RWPE2 (cell line): Measurements from ENCODE around the gene CCSER2.

Experiments used
- ATAC-seq: fragments of 200-7000 bp; cut with Tn5 transposase; 3 replicates; pipeline ENCODE4 v1.9.1; 2021; ENCODE audit warnings: low read depth
- DNase-seq: peaks from one replicate; pipeline ENCODE4 v3.0.0-alpha.2; 2020; ENCODE audit warnings: low spot score
- H3K27ac ChIP-seq: fragments of 450-650 bp; 2 replicates; pipeline ENCODE4 v1.5.1; 2017; ENCODE audit warnings: mild to moderate bottlenecking; ENCODE audit not compliant: poor library complexity, severe bottlenecking
- H3K27me3 ChIP-seq: fragments of 250-450 bp; sonication (Bioruptor Pico); 2 replicates; pipeline ENCODE4 v1.5.1; 2021; ENCODE audit warnings: mild to moderate bottlenecking, moderate library complexity; ENCODE audit not compliant: insufficient read depth, poor library complexity, severe bottlenecking
- H3K36me3 ChIP-seq: fragments of 250-450 bp; sonication (Bioruptor Pico); 2 replicates; pipeline ENCODE4 v1.5.1; 2020; ENCODE audit warnings: low read depth, mild to moderate bottlenecking, moderate library complexity
- H3K4me1 ChIP-seq: fragments of 250-450 bp; sonication (Bioruptor Pico); 2 replicates; pipeline ENCODE4 v1.5.1; 2021; ENCODE audit warnings: mild to moderate bottlenecking, moderate library complexity; ENCODE audit not compliant: insufficient read depth, poor library complexity, severe bottlenecking
- H3K4me3 ChIP-seq: fragments of 250-450 bp; sonication (Bioruptor Pico); 2 replicates; pipeline ENCODE4 v1.5.1; 2021; ENCODE audit warnings: mild to moderate bottlenecking, moderate library complexity; ENCODE audit not compliant: severe bottlenecking
- H3K9me3 ChIP-seq: fragments of 250-450 bp; sonication (Bioruptor Pico); 2 replicates; pipeline ENCODE4 v1.5.1; 2021; ENCODE audit warnings: mild to moderate bottlenecking, moderate library complexity; ENCODE audit not compliant: severe bottlenecking
- TF ChIP-seq, protein P1 (sequence below): fragments of 450-650 bp; IDR thresholded peaks from one replicate; pipeline ENCODE4 v1.5.1; 2017; ENCODE audit warnings: mild to moderate bottlenecking, moderate library complexity; ENCODE audit not compliant: poor library complexity, severe bottlenecking

The CCSER2 gene

DNA sequence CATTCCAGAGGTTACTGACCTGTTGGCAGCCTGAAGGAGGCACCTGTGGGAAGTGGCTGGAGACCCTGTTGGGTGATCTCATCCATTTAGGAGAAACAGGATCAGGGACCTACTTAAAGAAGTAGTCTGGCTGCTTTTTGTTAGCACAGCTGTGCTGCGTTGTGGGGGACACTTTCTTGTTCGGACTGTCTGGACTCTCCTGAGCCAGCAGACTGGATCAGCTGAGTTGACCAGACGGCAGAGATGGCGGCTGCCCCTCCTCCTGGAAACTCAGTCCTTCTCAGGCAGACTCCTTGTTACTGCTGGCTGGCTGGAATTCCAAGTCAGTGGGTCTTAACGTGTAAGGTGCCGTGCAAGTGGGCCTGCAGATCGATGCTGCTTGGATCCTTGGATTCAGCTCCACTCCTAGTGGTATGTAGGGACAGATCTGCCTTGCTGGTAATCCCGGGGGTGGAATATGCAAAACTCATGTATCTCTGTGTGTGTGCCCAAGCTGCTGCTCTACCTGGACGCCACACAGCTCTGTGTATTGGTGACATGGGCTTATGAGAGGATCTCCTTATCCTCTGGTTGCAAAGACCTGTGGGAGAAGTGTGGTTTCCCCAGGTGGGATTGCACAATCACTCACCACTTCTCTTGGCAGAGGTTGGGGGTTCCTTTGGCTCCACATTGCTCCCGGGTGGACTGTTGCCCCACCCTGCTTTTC, 87.3 kb downstream of the CCSER2 start:
- peaks cover 7% of the 10 kb centered on the region; the same call in 1 of the 2 replicates for H3K36me3 ChIP-seq
- H3K4me3 ChIP-seq = no peak overlapping the region
- H3K27ac ChIP-seq = no peak overlapping the region
- H3K9me3 ChIP-seq = peaks cover 6% of the 10 kb centered on the region
- H3K4me1 ChIP-seq = no peaks in the 10 kb centered on the region
- TF ChIP-seq, protein P1, sequence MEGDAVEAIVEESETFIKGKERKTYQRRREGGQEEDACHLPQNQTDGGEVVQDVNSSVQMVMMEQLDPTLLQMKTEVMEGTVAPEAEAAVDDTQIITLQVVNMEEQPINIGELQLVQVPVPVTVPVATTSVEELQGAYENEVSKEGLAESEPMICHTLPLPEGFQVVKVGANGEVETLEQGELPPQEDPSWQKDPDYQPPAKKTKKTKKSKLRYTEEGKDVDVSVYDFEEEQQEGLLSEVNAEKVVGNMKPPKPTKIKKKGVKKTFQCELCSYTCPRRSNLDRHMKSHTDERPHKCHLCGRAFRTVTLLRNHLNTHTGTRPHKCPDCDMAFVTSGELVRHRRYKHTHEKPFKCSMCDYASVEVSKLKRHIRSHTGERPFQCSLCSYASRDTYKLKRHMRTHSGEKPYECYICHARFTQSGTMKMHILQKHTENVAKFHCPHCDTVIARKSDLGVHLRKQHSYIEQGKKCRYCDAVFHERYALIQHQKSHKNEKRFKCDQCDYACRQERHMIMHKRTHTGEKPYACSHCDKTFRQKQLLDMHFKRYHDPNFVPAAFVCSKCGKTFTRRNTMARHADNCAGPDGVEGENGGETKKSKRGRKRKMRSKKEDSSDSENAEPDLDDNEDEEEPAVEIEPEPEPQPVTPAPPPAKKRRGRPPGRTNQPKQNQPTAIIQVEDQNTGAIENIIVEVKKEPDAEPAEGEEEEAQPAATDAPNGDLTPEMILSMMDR = no peak
- no peak for ATAC-seq
- no peak for DNase-seq
- H3K27me3 ChIP-seq = no peaks in the 10 kb centered on the region

DNA sequence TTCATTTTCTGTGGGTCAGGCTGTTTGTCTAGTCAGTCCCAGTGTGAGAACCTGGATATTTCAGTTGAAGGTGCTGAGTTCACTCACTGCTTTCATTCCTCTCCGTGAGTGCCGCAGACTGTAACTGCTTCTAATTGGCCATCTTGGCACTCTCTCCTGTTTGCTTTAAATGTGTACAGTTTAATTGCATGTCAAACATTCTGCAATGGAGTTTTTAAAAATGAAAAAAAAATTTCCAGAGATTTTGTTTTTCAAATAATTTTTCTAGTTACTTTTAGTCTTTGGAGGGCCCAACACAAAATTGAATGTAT, 87.8 kb downstream of the CCSER2 start:
- peaks cover 7% of the 10 kb centered on the region; the same call in 1 of the 2 replicates for H3K36me3 ChIP-seq
- H3K4me1 ChIP-seq = no peaks in the 10 kb centered on the region
- H3K27me3 ChIP-seq = no peaks in the 10 kb centered on the region
- ATAC-seq (no peak), DNase-seq (no peak)
- no peak overlapping the region for H3K27ac ChIP-seq
- peaks cover 6% of the 10 kb centered on the region for H3K9me3 ChIP-seq
- TF ChIP-seq, protein P1 = no peak
- no peak overlapping the region for H3K4me3 ChIP-seq

DNA sequence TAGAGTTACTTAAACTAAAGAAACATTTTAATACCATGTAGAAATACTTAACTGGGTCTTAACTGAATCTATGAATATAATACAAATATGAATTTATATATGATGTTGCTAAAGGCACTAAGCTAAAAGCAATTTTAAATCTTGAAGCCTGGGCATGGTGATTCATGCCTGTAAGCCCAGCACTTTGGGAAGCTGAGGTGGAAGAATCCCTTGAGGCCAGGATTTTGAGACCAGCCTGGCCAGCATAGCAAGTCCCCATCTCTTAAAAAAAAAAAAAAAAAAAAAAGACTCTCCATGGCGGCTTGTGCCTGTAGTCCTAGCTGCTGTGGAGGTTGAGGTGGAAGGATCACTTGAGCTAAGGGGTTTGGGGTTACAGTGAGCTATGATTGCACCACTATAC, 95.3 kb downstream of the CCSER2 start:
- peaks cover 14% of the 10 kb centered on the region for H3K36me3 ChIP-seq
- H3K9me3 ChIP-seq = no peaks in the 10 kb centered on the region
- no peak for DNase-seq
- ATAC-seq = no peak
- H3K27me3 ChIP-seq = no peaks in the 10 kb centered on the region
- H3K27ac ChIP-seq = no peak overlapping the region
- peaks cover 9% of the 10 kb centered on the region for H3K4me1 ChIP-seq
- no peak overlapping the region for H3K4me3 ChIP-seq
- TF ChIP-seq, protein P1 = no peak

DNA sequence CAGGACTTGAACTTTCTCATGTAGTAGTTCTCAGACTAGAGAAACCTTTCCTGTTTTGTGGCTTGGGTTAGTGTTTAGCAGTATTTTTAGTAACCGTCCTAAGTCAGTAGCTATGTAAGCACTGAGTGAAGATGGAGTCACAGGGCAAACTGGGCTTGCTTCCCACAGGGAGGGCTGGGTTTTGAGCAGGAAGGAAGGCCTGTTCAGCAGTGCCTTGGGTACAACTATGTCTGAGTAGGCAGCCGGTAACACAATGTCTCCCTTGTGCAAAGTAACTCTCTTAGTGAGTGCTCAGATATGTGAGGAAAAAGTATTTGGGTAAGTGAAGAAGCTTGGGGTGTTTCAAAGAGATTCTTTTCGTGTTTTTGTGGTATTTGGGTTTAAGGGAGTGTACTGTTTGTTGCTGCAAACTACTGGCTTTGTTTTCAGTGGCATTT, 96.4 kb downstream of the CCSER2 start:
- Histone ChIP-seq H3K4me1 (peaks cover 9% of the 10 kb centered on the region), H3K9me3 (no peaks in the 10 kb centered on the region), H3K27ac (peak overlapping the region; percentile 61), H3K36me3 (peaks cover 14% of the 10 kb centered on the region), H3K27me3 (no peaks in the 10 kb centered on the region), H3K4me3 (no peak overlapping the region)
- no peak for DNase-seq
- peak; percentile 99 for ATAC-seq
- TF ChIP-seq, protein P1 = no peak

DNA sequence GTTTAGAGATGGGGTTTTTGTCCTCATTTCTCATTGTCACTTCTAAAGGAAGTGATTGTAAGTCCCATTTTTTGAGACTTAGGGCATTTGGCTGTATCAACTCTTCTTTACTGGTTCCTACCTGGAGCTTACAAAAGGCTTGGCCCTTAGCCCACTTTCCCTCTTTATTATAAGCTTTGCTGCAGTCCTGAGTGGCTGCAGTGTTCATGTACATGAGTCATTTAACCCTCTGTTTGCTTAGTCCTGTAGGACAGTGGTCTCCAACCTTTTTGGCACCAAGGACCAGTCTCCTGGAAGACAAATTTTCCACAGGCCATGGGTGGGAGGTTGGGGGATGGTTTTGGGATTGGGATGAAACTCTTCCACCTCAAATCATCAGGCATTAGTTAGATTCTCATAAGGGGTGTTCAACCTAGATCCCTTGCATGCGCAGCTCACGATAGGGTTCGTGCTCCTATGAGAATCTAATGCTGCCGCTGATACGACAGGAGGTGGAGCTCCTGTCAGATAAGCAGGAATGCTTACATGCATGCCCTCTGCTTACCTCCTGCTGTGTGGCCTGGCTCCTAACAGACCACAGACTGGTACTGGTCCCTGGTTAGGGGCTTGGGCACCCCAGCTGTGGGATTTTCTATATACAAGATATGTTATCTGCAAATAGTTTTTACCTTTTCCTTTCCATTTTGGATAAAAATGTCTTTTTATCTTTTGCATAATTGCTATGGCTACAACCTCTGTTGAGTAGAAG, 99.7 kb downstream of the CCSER2 start:
- Histone ChIP-seq H3K27me3 (no peaks in the 10 kb centered on the region), H3K4me3 (no peak overlapping the region), H3K36me3 (peaks cover 14% of the 10 kb centered on the region), H3K27ac (no peak overlapping the region), H3K4me1 (peaks cover 9% of the 10 kb centered on the region), H3K9me3 (no peaks in the 10 kb centered on the region)
- ATAC-seq (no peak), DNase-seq (no peak)
- TF ChIP-seq, protein P1 = no peak
